HG03159 (cell line): ENCODE measurements around the gene SLC8B1.
"Not testable (repeated sequence)": the region's sequence is repeated elsewhere in the genome, so short reads cannot be mapped to it uniquely, and the experiment has no call there.

Experiments
- ATAC-seq: cut with Tn5 transposase; IDR thresholded peaks from one replicate; pipeline ENCODE4 v1.9.1; 2021; ENCODE audit warnings: mild to moderate bottlenecking, moderate library complexity; ENCODE audit not compliant: unreplicated experiment

SLC8B1 gene

DNA sequence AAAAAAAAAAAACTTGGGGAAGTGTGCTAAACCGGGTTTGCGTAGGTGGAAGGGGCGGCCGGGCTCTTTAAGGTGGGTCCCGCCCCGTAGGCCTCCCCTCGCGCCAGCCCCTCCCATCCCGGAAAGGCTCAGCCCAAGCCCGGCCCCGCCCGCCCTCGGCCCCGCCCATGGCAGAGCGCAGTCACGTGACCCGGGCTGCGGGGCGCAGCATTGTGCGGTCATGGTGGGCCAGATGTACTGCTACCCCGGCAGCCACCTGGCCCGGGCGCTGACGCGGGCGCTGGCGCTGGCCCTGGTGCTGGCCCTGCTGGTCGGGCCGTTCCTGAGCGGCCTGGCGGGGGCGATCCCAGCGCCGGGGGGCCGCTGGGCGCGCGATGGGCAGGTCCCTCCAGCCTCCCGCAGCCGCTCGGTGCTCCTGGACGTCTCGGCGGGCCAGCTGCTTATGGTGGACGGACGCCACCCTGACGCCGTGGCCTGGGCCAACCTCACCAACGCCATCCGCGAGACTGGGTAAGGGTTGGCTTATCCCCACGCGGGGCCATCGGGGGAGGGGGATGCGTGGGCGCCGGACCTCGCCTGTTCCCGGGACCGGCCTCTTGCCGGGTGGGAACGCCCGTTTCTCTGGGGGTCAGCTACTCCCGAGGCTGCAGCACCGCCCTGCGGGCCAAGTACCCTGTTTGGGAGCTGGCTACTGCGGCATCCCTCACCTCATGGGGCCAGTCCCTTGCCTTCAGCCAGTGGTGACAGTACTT, 23.6 kb upstream of the SLC8B1 start, which contains the start of gene PLBD2:
PLBD2 (plus strand) TSS at position 207 of the 752 bp plus-strand sequence; CDS start at position 221, 14 bp downstream.
- ATAC-seq = peak; percentile 92

DNA sequence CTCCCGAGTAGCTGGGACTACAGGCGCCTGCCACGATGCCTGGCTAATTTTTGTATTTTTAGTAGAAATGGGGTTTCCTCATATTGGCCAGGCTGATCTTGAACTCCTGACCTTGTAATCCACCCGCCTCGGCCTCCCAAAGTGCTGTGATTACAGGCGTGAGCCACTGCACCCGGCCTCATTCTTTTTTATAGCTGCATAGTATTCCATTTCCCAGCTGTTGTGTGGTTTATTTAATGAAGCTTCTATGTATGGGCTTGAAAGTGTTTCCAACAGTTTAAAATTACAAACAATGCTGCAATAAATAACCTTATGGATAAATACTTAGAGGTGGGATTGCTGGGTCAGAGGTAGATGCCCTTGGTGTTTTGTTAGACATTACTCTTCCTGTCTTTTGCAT, 19.3 kb upstream of the SLC8B1 start:
- ATAC-seq = not testable (repeated sequence)

DNA sequence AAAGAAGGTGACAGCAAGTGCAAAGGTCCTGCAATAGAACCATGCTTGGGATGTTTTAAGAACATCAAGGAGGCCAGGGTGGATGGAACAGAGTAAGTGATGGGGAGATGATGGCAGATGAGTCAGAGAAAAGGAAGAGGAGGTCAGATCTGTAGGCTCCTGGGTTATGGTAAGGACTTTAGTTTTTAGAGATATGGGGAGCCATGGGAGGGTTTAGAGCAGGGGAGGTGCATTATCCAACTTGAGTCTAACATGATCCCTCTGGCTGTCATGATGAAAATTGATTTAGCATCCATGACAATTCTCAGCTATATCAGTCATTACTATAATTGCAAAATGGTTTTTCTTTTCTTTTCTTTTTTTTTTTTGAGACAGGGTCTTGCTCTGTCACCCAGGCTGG, 16.2 kb upstream of the SLC8B1 start:
- ATAC-seq = no peak

DNA sequence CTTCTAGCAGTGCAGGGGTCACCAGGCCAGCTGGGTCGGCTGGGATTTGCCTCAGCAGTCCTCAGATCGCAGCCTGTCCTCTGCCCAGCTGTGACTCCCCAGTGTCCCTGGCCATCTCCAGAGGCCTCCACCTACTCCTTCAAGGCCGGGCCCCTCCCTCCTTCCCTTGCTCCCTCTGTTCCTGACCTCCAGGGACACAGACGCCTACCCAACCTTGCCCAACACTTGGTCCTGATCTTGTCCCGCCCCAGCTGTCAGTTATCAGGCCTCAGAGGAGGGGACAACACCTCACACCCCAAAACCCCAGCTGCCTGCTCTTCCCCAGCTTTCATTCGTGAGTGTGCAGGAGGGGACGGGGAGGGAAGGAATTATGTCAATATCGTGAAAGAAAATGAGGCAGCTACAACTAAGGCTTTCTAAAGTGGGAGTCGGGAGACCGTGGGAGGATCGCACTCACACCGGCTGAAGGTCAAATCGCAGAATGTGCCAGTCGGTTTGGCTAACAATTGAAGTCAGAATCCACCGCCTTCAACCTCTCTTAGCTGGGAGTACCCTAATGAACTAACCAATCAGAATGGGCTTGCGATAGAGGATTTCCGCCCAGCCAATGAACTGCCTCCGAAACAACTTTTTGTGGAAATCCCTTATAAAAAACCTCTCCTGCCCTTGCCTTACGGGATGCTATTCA, 14.1 kb upstream of the SLC8B1 start:
- ATAC-seq = no peak

DNA sequence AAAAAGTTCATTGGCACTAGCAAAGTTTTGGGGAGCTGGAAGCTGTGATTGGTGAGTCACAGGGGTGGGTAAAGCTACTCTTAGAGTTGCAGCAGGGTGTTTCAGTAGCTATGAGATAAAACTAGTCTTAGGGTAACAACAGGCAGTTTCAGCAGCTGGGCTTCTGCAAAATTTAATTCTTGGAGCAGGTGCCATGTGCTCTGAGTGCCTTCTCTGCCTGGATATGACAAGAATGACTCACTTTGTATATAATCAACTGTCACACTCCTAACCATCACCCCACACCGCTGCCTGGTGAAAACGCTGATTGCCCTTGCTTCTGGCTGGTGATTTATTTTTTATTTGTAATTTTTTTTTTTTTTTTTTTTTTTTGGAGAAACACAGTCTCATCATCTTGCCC, 13.0 kb upstream of the SLC8B1 start:
- no peak for ATAC-seq

DNA sequence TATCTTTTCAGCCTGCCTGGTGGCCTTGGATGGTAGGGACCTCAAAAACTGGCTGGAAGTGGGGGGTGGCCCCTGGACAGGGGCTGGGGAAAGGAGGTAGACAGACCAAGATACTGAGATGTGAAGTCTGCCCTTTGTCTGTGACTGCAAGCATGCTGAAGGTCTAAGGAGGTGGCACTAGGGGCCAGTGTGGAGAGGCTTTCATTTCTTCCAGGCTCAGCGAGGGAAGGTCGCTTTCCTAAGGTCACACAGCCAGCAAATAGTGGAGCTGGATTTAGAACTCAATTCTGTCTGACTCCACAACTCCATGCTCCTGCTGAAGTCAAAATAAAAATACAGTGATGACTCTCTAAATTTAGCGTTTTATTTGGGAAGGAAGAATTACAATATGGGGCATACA, 12.2 kb upstream of the SLC8B1 start:
- no peak for ATAC-seq

DNA sequence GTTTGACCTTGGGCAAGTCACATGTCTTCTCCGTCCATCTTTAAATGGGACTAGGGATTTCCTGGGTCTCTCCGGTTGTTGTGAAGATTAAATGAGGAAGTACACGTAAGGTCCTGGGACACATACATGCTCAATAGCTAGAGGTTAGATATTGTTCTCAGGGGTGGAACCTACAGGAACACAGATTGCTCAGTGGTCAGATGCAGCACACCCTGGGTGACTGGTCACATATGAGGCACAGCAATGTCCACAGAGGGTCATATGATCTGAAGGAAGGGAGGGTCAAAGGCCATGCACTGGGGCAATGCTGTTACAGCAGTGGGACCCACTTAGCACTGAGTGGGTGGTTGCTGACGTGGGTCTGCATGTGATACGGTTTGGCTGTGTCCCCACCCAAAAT, 11.4 kb upstream of the SLC8B1 start:
- ATAC-seq = no peak

DNA sequence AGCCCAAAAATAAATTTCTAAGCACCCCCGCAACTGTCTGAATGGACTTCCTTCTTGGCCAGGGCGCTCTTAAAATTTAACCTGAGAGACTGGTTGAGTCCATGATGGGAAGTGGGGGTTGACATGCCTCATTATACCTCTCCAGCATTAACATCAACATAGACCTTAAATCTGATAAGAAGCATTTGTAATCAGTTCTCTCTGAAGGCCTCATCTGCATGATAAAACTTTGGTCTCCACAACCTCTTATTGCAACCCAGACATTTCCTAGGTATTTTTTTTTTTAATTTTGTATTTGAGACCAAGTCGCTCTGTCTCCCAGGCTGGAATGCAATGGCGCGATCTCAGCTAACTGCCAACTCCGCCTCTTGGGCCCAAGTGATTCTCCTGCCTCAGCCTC, 10.4 kb upstream of the SLC8B1 start:
- no peak for ATAC-seq

DNA sequence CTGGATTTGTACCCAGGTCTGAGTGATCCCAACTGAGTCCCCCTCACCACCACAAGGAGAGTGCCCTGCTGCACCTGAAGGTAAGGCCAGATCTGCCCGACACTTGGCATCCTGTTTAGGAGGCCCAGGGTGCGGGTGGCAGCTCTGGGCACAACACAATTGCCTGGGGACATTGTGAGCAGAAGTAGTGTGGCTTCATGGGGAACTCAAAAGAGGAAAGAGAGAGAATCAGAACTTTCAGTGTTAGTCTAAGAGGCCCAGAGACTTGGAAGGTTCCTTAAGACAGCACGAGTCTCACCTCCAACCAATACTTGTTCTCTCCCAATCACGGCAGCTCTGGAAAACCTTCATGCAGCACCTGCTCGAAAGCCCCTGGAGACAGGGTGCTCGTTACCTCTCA, 6.6 kb upstream of the SLC8B1 start:
- no peak for ATAC-seq

DNA sequence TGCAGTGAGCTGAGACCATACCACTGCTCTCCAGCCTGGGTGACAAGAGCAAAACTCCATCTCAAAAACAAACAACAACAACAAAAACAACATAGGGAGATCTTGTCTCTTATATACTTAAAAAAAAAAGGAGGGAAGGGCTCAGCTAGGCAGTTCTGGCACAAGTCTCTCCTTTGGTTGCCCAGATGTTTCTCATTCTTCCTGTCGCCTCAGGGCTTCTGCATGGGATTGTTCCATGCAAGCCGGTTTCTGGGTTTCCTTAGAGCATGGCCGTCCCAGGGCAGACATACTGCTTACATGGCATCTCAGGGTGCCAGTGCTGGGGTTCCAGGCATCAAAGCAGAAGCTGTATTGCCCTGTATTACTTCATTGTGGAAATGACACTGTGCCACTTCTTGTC, 5.2 kb upstream of the SLC8B1 start:
- no peak for ATAC-seq

DNA sequence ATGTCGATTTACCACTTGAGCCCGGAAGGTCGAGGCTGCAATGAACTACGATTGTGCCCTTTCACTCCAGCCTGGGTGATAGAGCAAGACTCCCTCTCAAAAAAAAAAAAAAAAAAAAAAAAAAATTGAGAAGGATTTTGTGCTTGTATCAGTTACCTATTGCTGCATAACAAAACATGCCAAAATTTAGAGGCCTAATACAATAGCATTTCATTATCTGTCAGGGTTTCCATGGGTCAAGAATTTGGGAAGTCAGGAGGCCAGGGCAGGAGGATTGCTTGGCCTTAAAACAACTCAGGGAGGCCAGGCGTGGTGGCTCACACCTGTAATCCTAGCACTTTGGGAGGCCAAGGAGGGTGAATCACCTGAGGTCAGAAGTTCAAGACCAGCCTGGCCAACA, 4.6 kb upstream of the SLC8B1 start:
- no peak for ATAC-seq

DNA sequence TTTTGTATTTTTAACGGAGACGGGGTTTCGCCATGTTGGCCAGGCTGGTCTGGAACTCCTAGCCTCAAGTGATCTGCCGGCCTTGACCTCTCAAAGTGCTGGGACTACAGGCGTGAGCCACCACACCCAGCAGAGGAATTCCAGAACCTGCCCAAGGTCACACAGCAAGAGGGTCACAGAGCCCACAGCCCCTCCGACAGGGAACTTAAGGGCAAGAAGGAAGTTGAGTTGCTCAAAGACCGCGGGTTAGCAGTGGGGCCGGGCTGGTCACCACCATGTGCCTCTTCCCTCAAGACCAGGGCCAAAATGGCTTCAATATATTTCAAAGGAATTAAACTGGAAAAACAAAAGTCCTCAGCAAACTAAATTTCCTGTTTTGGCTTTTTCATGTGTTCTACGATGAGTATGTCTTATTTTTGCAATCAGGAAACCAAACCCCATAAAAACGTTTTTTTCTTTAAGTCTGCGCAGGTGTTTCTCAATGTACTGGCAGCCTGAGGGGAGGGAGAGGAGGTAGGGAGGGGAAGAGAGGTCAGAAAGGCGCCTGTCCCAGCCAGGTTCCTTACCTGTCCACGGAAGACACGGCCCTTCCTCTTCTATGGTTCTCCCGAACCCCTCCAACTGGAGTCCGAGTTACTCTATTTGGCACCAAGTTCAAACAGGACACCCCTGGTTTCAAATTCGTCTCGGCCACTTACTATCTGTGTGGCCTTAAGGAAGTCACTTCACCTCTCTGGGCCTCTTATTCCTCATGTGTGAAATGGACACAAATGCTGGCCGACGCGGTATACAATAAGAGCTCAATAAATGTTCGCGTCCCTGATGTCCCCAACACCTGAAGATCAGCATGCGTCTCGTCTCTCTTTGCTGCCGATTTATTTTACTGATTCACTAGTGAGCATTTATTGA, 778 bp downstream of the SLC8B1 start:
- peak; percentile 14 for ATAC-seq

DNA sequence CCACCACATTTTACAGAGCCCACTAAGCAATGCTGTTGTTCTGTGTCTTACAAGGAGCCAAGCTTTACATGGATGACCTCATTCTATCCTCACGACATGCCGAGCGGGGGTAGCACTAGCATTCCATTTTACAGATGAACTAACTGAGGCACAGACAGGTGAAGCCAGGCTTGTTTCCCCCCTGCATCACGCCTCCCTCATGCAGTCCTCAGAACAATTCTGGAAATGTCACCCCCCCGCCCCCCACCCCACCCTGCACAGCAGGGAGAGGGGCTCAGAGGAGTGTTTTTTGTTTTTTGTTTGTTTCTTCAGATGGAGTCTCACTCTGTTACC, 1.5 kb downstream of the SLC8B1 start:
- no peak for ATAC-seq

DNA sequence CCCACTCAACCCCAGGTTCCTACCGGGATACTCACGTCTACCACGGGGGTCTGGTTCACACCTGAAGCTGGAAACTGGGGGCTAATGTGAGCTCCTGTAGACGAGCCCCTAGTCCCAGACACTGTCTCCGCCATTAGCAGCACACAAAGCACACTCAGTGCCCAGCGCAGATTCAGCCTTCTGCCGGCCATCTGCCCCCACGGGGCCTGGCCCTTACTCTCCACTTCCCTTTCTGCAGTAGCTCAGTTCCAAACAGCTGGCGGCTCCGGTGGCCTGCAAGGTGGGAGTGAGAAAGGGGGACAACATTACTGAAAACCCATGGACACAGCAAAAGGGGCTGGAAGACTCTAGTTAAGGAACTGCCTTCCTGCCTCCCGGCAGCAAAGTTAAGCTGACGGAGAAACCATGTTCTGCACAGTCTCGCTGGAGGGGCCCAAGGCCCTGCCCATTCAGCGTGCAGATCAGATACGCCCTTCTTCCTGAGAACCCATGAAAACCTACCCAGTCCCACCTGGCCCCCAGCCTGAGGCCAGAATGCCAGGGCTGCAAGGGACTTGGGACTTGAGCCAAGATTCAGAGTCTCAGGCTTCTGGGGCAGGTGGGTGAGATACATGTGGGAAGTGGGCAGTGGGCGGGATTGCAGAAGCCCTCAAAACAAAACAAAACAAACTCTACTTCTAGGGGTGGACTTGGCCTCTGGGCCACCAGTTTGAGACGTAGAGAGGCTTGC, 2.1 kb downstream of the SLC8B1 start:
- ATAC-seq = no peak

DNA sequence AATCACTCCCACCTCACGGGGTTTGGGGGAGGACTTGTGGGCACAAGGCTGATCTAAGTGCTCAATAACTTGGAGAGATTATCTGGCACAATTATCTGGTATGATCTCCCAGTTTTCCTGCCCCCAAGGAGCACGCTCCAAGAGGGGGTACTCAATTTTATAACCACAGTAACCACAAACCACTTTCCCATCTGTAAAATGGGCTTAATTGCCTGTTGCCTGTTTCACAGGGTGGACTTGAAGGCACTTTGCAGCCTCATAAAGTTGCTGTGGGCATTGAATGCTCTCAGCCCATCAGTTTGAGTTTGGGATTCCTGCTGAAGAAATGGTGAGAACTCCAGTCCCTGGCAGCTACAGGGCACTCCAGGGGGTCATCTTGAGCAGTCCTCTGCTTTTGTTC, 4.4 kb downstream of the SLC8B1 start:
- ATAC-seq = no peak

DNA sequence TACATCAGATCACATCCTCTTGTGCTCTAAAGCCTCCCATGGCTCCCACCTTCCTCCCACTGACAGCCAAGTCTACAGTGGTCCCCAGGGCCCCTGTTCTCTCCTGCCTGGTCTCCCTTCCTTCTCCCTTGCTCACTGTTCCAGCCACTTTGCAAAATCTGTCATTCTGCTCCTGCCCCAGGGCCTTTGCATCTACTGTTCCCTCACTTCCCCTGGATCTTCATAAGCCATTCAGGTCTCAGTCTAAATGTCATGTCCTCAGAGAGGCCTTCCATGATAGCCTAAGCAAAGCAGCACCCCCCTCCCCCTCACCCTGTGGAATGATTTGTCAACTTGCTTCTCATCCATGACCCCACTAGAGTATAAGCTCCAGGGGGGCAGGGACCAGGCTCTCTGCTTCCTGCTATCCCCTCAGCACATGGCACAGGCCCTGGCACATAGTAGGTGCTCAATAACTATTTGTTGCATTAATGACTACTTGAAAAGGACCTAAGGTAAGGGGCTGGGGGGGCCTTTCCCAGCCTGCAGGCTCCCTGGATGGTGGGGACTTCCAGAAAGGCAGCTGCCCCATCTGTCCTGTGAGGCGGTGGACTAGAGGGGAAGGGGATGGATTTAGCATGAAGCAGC, 5.0 kb downstream of the SLC8B1 start:
- no peak for ATAC-seq

DNA sequence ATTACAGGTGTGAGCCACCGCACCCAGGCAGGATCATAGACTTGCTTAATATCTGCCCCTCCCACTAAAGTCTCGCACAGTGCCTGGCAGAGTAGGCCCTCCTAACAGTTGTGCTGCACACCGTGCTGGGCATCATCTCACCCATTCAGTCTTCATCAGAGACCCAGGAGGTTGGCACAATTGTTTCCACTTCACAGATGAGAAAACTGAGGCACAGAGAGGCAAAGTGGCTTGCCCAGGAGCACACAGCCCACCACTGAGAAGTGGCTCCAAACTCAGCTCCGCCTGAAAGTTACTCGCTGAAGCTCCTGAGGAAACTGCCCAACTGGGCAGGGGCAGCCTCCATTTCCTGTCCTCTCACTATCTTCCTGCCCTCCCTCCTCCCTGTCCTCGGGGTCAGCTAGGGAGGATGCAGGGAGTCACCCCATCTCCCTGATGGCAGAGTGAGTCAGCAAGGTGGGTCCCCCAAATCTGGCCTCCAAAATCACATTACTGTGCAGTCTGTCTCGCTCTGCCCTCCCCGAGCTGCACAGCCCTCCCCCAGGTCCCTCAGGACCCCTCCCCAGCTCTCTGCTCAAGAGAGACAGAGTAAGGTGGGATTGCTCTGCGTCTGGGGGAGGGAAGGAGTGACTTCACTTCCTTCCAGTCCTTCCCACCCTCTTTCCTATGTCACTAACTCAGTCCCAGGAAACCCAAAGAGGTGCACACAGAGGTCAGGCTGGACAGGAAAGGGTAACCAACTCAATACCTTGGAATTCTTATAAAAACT, 5.7 kb downstream of the SLC8B1 start:
- no peak for ATAC-seq

DNA sequence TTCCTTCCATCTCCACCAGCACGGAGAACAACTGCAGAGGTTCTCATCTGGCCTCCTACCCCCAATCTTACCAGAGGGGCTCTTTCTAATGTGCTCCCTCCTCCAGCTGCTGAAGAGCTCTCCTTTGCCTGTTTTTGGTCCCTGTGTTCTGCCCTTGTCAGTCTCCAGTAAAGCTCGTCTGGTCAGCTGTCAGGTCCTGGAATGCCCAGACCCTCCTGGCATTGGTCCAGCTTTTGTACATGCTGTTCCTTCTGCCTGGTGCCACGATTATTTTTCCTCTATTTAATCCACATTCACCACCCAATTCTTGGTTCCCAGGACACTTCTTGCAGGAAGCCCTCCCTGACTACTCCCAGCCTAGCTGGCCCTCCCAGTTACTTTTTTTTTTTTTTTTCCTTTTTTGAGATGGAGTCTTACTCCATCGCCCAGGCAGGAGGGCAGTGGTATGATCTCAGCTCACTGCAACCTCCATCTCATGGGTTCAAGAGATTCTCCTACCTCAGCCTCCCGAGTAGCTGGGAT, 6.5 kb downstream of the SLC8B1 start:
- no peak for ATAC-seq

DNA sequence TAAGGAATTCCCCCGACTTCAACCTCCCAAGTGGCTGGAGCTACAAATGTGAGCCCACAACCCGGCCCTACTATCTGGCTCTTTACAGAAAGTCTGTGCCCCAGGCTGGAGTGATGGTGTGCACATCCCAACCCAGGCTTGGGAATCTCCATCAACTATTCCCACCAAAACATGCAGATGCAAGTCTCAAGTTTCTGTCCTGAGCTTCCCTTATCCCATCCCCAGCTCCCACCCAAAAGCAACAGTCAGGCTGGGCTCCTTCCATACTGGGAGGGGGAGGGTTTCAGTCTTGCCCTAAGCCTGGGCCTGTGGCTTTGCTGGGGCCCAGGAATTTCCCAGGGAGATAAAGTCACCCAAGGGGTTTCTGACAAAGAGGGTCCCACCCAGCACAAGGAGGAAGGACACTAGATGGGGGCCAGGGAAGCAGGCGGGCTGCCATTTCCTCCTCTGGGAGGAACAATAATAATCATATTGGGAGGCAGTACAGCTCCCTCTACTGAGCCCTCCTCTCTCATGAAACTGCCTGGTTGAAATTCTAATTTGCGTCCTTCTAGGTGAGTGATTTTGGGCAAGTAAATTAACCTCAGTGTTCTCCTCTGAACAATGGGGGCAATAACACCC, 8.0 kb downstream of the SLC8B1 start:
- ATAC-seq = no peak
